NCI-H2171 treated with DMSO at 0.1 percent for 48 hours (cell line): Measurements from ENCODE around the gene IFNG-AS1.

Experiments
- DNase-seq: peaks from one replicate; lab custom pipeline; 2025; lab: John Stamatoyannopoulos, UW

Gene IFNG-AS1

GRCh38 chr12:68037616-68038255 lies 48.5 kb downstream of the IFNG-AS1 start:
- DNase-seq, result no peak

- DNase-seq, result no peak
Observed at GRCh38 chr12:68038650-68039049, 49.4 kb downstream of the IFNG-AS1 start.

DNA sequence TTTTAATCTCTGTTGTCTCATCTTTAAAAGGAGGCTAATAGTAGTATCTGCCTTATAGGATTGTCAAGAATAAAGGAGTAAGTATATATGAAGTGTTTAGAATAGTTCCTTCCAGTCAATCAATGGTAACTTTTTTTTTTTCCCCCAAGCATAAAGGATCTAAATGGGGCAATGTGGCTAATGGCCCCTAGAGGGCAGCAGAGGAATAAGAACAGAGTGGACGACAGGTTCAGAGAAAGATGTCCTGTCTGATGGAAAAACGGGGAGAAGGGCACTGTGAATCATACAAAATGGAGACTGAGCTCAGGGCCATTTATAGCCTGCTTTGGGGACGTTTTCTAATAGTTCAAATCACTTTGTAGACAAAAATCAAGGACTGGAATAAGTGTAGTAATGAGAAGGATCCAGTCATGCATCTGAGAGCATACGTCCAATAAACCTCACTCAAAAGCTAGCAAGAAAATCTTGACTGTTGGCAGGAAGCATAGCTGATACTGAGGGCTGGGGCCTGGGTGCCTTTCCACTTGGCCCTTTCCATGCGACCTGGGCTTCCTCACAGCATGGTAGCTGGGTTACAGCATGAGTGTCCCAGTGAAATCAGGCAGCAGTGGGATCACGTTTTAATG lies 51.3 kb downstream of the IFNG-AS1 start:
- peak; percentile 91 for DNase-seq

DNA sequence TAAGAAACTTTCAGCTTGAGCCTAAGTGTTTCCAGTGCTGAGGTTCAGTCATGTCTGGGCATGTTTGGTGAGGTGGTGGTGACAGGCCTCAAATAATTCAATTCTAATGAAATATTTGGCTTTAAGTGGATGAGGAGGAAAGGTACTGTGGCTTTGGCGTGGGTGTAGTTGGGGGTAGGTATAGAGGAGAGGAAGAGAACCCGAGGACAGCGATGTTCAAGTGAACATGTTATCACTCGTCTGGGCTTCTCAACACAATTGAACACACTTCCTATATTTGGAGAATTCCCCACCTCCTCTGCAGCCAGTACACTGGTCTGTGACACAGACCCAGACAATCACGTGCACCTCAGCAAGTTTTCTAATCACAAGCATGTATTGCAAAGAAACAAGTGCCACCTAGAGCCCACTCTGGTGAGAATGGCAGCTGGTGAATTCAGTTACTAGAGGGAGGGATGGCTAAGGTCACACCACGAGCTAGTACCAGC lies 53.0 kb downstream of the IFNG-AS1 start:
- DNase-seq, result peak; percentile 87

DNA sequence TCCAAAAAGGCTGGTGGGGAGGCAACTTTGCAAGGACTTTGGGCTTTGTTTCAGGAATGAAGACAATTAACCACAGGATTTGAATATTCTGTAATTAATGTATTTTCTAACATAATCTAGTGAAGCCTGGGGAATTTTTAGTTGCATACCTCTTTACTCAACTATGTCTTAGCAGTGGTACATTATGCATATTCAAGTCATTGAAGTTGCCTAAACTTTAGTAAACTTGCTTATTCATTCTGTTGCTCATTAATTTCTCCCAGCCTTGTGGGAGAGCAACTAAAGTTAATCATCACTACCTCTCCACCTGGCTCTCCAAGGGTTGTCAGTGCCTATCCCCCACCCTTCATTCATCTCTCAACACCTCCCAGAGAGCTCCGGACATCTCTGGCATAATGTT lies 54.2 kb downstream of the IFNG-AS1 start:
- no peak for DNase-seq

DNA sequence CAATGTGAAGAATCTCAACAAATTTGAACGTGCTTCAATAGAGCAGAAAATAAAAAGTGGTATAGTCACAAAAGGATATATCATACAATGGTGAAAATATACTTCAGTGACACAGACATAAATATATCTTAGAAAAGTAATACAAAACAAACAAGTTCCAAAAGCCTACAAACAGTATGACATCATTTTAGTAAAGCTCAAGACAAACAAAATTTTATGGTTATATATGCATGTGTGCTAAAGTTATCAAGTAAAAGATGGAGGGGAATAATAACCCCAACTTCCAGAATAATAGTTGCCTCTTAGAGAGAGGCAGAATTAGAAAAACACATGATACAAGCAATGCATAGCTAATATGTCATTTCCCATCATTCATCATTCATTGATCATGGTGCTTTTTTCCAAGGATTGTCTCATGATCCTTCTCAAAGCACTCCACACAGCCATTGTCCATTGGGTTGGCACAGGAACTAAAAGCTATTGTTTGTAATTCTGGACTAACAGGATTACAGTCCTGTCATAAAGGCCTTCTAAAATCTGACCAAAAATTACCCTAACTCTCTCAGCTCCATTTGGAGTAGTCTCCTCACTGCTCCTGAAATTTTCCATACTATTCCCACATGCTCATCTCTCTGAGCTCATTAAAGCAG lies 59.5 kb downstream of the IFNG-AS1 start:
- DNase-seq, result no peak

- DNase-seq, result no peak
Observed at GRCh38 chr12:68056300-68056699, 67.1 kb downstream of the IFNG-AS1 start.

GRCh38 chr12:68063900-68064590 lies 74.8 kb downstream of the IFNG-AS1 start:
- no peak for DNase-seq

DNA sequence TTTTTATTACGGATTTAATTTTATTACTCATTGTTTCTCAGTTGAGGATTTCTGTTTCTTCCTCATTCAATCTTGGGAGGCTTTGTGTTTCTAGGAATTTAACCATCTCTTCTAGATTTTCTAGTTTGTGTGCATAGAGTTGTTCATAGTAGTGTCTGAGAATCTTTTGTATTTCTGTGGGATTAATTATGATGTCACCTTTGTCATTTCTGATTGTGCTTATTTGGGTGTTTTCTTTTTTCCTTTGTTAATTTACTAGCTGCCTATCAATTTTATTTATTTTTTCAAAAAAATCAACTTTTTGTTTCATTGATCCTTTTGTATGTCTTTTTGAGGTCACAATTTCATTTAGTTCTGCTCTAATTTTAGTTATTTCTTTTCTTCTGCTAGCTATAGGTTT lies 75.9 kb downstream of the IFNG-AS1 start:
- DNase-seq, result no peak

GRCh38 chr12:68065687-68066086 lies 76.4 kb downstream of the IFNG-AS1 start:
- no peak for DNase-seq

DNA sequence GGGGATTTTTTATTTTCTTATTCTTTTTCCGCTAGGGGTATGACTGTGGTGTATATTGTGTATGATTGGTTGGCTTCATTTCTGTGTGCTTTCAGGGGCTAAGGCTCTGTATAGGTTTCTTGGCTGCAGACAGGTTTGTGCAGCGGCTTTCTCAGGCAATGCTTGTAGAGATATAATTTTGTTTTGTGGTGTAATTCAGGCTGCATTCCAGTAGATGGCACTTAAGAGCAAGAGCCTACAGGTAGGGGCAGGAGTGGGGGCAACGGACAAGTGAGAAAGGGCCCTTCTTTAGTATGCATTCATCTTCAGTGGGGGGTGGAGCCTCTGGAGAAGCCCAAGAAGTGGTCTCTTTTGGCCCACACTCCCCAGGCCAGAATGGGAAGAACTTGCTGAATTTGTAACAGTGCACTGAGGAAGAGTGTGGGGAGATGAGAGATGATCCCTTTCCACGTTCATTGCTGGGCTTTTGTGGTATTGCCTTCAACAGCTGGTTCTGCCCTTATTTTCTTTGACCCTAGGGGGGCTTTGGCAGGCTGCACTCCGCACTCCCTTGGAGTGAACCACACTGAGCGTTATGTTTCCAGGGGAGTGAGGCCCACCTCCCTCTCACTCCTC lies 78.6 kb downstream of the IFNG-AS1 start:
- no peak for DNase-seq

DNA sequence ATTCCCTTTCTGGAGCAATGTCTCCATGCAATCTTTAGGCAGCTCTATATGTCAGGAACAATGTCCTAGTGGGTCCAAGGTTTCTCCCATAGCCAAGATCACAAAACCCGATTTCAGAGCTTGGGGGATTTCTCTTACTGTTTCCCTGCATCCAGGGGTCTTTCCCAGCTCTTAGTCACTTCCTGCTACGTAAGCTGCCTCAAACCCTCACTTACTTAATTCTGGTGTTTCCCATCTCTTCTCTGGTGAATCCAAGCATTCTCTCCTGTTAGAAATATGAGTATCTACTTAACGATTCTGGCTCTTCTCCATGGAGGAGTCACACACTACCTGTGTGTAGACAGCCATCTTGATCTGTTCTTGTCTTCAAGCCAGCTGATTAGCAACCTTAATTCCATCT lies 80.0 kb downstream of the IFNG-AS1 start:
- DNase-seq, result no peak
